ENCODE results near the gene NAT10.
"Not testable (repeated sequence)": the region's sequence is repeated elsewhere in the genome, so short reads cannot be mapped to it uniquely, and the experiment has no call there.

NAT10 gene

GRCh38 chr11:34105079-34105956 is at the start of gene NAT10:
Gene NAT10 (plus strand): TSS chr11:34105629. CDS start chr11:34108226, 2,597 bp downstream.
- Mint-ChIP-seq H3K27ac (peak within 1 kb of the TSS; percentile 98), H3K27me3 (no peaks in the 10 kb centered on the region), H3K9me3 (no peaks in the 10 kb centered on the region), H3K4me3 (peak within 1 kb of the TSS; percentile 100), H3K36me3 (ENCODE audit: low read depth) (peaks cover 60% of the 10 kb centered on the region), H3K4me1 (ENCODE audit: low read depth) (peaks cover 52% of the 10 kb centered on the region)

GRCh38 chr11:34056672-34057071 is 48.8 kb upstream of the NAT10 start:
- Mint-ChIP-seq H3K4me1 (ENCODE audit: low read depth) (peaks cover 60% of the 10 kb centered on the region), H3K36me3 (ENCODE audit: low read depth) (peaks cover 58% of the 10 kb centered on the region), H3K4me3 (peak overlapping the region; percentile 42), H3K9me3 (no peaks in the 10 kb centered on the region), H3K27me3 (no peaks in the 10 kb centered on the region), H3K27ac (no peak overlapping the region)

- peaks cover 71% of the 10 kb centered on the region for H3K4me1 Mint-ChIP-seq (ENCODE audit: low read depth)
- H3K27ac Mint-ChIP-seq: peak overlapping the region; percentile 71
- no peaks in the 10 kb centered on the region for H3K9me3 Mint-ChIP-seq
- no peaks in the 10 kb centered on the region for H3K27me3 Mint-ChIP-seq
- peaks cover 51% of the 10 kb centered on the region for H3K36me3 Mint-ChIP-seq (ENCODE audit: low read depth)
- peak overlapping the region; percentile 26 for H3K4me3 Mint-ChIP-seq
Observed at GRCh38 chr11:34063061-34063795, 42.2 kb upstream of the NAT10 start.

- H3K36me3 Mint-ChIP-seq (ENCODE audit: low read depth): peaks cover 42% of the 10 kb centered on the region
- no peaks in the 10 kb centered on the region for H3K27me3 Mint-ChIP-seq
- H3K4me3 Mint-ChIP-seq: no peak overlapping the region
- H3K27ac Mint-ChIP-seq: no peak overlapping the region
- peaks cover 65% of the 10 kb centered on the region for H3K4me1 Mint-ChIP-seq (ENCODE audit: low read depth)
- no peaks in the 10 kb centered on the region for H3K9me3 Mint-ChIP-seq
Observed at GRCh38 chr11:34064291-34064690, 41.1 kb upstream of the NAT10 start.

- H3K4me3 Mint-ChIP-seq: no peak overlapping the region
- no peaks in the 10 kb centered on the region for H3K9me3 Mint-ChIP-seq
- no peaks in the 10 kb centered on the region for H3K27me3 Mint-ChIP-seq
- peaks cover 46% of the 10 kb centered on the region for H3K36me3 Mint-ChIP-seq (ENCODE audit: low read depth)
- peak overlapping the region; percentile 63 for H3K27ac Mint-ChIP-seq
- peaks cover 70% of the 10 kb centered on the region for H3K4me1 Mint-ChIP-seq (ENCODE audit: low read depth)
Observed at GRCh38 chr11:34065505-34066203, 39.8 kb upstream of the NAT10 start.

GRCh38 chr11:34066766-34067165 is 38.7 kb upstream of the NAT10 start:
- peak overlapping the region; percentile 71 for H3K27ac Mint-ChIP-seq
- H3K27me3 Mint-ChIP-seq, H3K9me3 Mint-ChIP-seq, H3K4me3 Mint-ChIP-seq: not testable (repeated sequence)
- peaks cover 74% of the 10 kb centered on the region for H3K4me1 Mint-ChIP-seq (ENCODE audit: low read depth)
- H3K36me3 Mint-ChIP-seq (ENCODE audit: low read depth): peaks cover 45% of the 10 kb centered on the region

GRCh38 chr11:34067383-34068065 is 37.9 kb upstream of the NAT10 start:
- Mint-ChIP-seq H3K9me3 (no peaks in the 10 kb centered on the region), H3K27me3 (no peaks in the 10 kb centered on the region), H3K36me3 (ENCODE audit: low read depth) (peaks cover 45% of the 10 kb centered on the region), H3K4me1 (ENCODE audit: low read depth) (peaks cover 69% of the 10 kb centered on the region), H3K27ac (no peak overlapping the region), H3K4me3 (no peak overlapping the region)

- no peaks in the 10 kb centered on the region for H3K9me3 Mint-ChIP-seq
- no peaks in the 10 kb centered on the region for H3K27me3 Mint-ChIP-seq
- H3K36me3 Mint-ChIP-seq (ENCODE audit: low read depth): peaks cover 45% of the 10 kb centered on the region
- no peak overlapping the region for H3K27ac Mint-ChIP-seq
- H3K4me3 Mint-ChIP-seq: no peak overlapping the region
- H3K4me1 Mint-ChIP-seq (ENCODE audit: low read depth): peaks cover 66% of the 10 kb centered on the region
Observed at GRCh38 chr11:34068111-34068510, 37.3 kb upstream of the NAT10 start.

GRCh38 chr11:34071306-34071705 is 34.1 kb upstream of the NAT10 start:
- not testable (repeated sequence) for H3K4me3 Mint-ChIP-seq, H3K27ac Mint-ChIP-seq, H3K9me3 Mint-ChIP-seq, H3K27me3 Mint-ChIP-seq
- Mint-ChIP-seq H3K36me3 (ENCODE audit: low read depth) (peaks cover 51% of the 10 kb centered on the region), H3K4me1 (ENCODE audit: low read depth) (peaks cover 65% of the 10 kb centered on the region)

GRCh38 chr11:34072041-34072440 is 33.4 kb upstream of the NAT10 start:
- H3K36me3 Mint-ChIP-seq (ENCODE audit: low read depth): peaks cover 55% of the 10 kb centered on the region
- no peak overlapping the region for H3K27ac Mint-ChIP-seq
- no peak overlapping the region for H3K4me3 Mint-ChIP-seq
- peaks cover 62% of the 10 kb centered on the region for H3K4me1 Mint-ChIP-seq (ENCODE audit: low read depth)
- no peaks in the 10 kb centered on the region for H3K9me3 Mint-ChIP-seq
- no peaks in the 10 kb centered on the region for H3K27me3 Mint-ChIP-seq

GRCh38 chr11:34072832-34073231 is 32.6 kb upstream of the NAT10 start:
- Mint-ChIP-seq H3K36me3 (ENCODE audit: low read depth) (peaks cover 63% of the 10 kb centered on the region), H3K27me3 (no peaks in the 10 kb centered on the region), H3K4me3 (no peak overlapping the region), H3K4me1 (ENCODE audit: low read depth) (peaks cover 54% of the 10 kb centered on the region), H3K9me3 (no peaks in the 10 kb centered on the region), H3K27ac (no peak overlapping the region)

GRCh38 chr11:34074391-34074790 is 31.0 kb upstream of the NAT10 start:
- Mint-ChIP-seq H3K27ac (peak overlapping the region; percentile 10), H3K36me3 (ENCODE audit: low read depth) (peaks cover 77% of the 10 kb centered on the region), H3K9me3 (no peaks in the 10 kb centered on the region), H3K4me3 (no peak overlapping the region), H3K27me3 (no peaks in the 10 kb centered on the region), H3K4me1 (ENCODE audit: low read depth) (peaks cover 44% of the 10 kb centered on the region)

GRCh38 chr11:34075178-34075820 is 30.1 kb upstream of the NAT10 start:
- Mint-ChIP-seq H3K27ac (peak overlapping the region; percentile 39), H3K27me3 (no peaks in the 10 kb centered on the region), H3K4me1 (ENCODE audit: low read depth) (peaks cover 36% of the 10 kb centered on the region), H3K9me3 (no peaks in the 10 kb centered on the region), H3K36me3 (ENCODE audit: low read depth) (peaks cover 74% of the 10 kb centered on the region), H3K4me3 (no peak overlapping the region)

- H3K36me3 Mint-ChIP-seq (ENCODE audit: low read depth): peaks cover 76% of the 10 kb centered on the region
Observed at GRCh38 chr11:34080609-34081008, 24.8 kb upstream of the NAT10 start.

More at GRCh38 chr11:34080609-34081008, 24.8 kb upstream of the NAT10 start:
- H3K9me3 Mint-ChIP-seq: no peaks in the 10 kb centered on the region
- H3K4me1 Mint-ChIP-seq (ENCODE audit: low read depth): peaks cover 23% of the 10 kb centered on the region
- H3K27ac Mint-ChIP-seq: peak overlapping the region; percentile 41
- no peaks in the 10 kb centered on the region for H3K27me3 Mint-ChIP-seq
- H3K4me3 Mint-ChIP-seq: no peak overlapping the region
